Amniotic epithelial cell (primary cell): Measurements from ENCODE around the gene C1orf167.
A peak's percentile ranks its signal among the peaks of the same experiment; 100 is the strongest.

Experiments used
- DNase-seq: peaks from one replicate; pipeline ENCODE4 v3.0.0-alpha.2; 2010; ENCODE audit warnings: low read depth

Gene C1orf167

GRCh38 chr1:11784993-11785769, 23.2 kb downstream of the C1orf167 start:
- DNase-seq: peak; percentile 49

DNA sequence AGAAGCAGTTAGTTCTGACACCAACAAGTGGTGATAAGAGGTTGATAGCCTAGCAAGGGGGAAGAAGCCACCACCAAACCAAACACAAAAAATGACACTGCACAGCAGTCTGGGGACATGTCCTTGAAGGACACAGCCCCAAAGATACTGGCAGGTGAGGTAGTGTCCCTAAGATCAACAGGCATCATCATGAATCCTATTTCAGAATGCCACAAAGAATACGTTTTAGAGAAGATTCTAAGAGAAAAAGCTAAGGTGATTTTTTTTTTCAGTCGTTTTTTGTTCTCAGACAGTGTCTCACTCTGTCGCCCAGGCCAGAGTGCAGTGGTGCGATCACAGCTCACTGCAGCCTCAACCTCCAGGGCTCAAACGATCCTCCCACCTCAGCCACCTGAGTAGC, 24.2 kb downstream of the C1orf167 start:
- DNase-seq: no peak

GRCh38 chr1:11787251-11787803, 25.3 kb downstream of the C1orf167 start:
- DNase-seq: peak; percentile 38

DNA sequence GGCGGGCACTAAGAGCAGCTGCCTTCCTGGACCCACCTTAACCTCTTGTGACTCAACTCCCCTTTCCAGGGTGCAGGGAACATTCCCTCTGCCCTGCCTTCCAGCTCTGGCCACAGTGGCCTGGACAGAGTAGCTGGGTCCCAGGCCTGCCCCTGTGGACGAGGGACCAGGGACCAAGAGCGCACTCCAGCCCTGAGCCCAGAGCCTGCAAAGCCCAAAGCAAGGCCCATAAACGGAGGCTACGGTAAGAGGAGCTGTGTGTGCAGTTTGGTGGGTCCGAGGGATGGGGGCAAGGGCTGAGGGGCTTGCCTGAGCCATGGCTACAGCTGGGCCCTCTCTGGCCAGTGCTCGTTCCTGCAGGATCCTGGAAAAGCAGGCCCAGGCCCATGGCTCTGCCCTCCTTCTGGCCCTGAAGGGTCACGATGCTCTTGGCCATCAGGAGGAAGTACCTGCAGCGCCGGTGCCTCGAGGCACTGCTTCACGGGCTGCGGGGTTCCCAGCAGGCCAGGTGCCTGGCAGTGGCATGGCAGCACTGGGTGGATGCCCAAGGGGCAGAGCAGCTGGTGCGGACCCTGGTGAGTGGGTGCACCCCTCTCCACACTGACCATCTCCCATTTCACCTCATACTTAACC, 25.9 kb downstream of the C1orf167 start:
- no peak for DNase-seq

- DNase-seq: no peak
Observed at GRCh38 chr1:11788549-11789053, 26.6 kb downstream of the C1orf167 start.

- DNase-seq: no peak
Observed at GRCh38 chr1:11789126-11790067, 27.4 kb downstream of the C1orf167 start.

GRCh38 chr1:11790101-11790879, 28.3 kb downstream of the C1orf167 start:
- DNase-seq: no peak

GRCh38 chr1:11790880-11791715, 29.1 kb downstream of the C1orf167 start:
- DNase-seq: peak; percentile 82

DNA sequence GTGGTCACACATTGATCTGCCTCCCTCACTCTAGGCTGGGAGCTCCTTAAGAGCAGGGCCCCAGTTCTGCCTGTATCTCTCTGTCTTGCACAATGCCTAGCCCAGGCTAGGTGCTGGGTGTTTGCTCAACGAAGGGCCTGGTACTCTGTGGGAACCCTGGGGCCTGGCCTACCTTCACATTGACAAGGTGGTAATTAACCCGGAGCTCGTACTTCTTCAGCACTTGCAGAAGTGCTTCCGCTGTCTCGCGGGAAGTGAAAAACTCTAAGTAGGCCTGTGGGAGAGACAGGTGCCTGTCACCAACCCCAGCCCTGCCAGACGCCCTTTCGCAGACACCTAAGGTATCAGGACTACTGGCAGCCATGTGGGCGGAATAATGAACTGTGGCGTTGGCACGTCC, 30.1 kb downstream of the C1orf167 start:
- peak; percentile 32 for DNase-seq

GRCh38 chr1:11793819-11794218, 31.8 kb downstream of the C1orf167 start:
- no peak for DNase-seq

- DNase-seq: no peak
Observed at GRCh38 chr1:11794446-11795237, 32.6 kb downstream of the C1orf167 start.

- no peak for DNase-seq
Observed at GRCh38 chr1:11795238-11795890, 33.4 kb downstream of the C1orf167 start.

DNA sequence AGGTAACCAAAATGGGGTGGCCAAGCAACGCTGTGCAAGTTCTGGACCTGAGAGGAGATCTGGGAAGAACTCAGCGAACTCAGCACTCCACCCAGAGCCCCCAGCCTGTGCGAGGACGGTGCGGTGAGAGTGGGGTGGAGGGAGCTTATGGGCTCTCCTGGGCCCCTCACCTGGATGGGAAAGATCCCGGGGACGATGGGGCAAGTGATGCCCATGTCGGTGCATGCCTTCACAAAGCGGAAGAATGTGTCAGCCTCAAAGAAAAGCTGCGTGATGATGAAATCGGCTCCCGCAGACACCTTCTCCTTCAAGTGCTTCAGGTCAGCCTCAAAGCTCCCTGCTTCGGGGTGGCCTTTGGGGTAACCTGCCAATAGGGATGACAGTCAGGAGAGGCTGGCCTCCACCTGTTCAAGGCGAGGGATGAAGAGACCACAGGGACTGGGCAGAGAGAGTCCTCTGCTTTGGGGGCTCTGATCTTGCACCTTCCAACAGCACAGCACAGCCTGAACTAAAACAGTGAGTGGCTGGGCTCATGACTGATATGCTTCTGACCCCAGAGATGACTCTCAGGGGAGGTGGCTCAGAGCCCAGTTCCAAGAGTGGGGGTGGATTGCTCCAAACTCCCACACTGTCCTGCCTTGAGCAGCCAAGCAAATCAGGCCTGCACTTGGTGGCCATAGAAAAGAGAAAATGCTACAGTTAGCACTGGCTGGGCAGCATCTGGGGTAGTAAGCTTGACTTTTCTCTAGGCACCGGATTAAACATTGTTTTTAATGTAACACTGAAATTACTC, 34.2 kb downstream of the C1orf167 start:
- peak; percentile 59 for DNase-seq

- peak; percentile 50 for DNase-seq
Observed at GRCh38 chr1:11797525-11798216, 35.7 kb downstream of the C1orf167 start.

- DNase-seq: no peak
Observed at GRCh38 chr1:11799099-11799498, 37.1 kb downstream of the C1orf167 start.

DNA sequence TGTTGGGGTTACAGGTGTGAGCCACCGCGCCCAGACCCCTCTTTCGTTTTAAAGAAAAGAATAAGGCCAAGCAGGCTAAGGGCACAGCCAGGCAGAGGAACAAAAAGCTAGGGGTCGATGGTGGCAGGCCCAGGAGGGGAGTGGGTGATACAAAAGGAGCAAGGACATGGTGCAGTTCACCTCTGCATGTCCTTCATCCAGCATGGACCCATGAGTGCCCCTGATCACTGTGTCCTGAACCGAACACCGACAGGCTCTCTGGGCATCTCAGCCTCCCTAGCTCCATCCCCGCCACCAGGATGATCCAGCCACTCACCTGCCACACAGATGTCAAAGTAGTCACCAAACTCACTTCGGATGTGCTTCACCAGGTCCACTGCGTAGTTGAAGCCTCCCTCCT, 37.9 kb downstream of the C1orf167 start:
- DNase-seq: no peak

DNA sequence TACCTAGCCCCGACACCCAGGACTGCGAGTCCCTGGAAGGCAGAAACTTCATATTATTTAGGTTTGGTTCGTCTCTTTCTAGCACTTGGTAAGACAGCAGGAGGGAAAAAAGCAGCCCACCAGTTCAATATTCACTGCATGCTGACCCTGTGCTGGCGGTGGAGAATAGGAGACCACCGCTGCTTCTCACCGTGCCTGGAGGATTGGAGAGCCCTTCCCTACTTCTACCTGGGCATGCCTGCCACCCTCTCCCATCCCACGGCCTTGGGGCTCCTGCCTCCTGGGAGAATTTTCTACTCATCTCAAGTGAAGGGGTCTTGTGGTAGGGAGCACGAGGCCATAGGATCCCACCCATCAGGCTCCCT, 38.4 kb downstream of the C1orf167 start:
- no peak for DNase-seq
